Tibial nerve (tissue), 4 donors: ENCODE measurements around the gene PPP1R7.

Source experiments
- EP300 ChIP-seq, 2 donors: sonication (generic); formaldehyde crosslinking; IDR thresholded peaks; one replicate each; pipeline ENCODE4 v1.6.1; 2017; ENCODE audit warnings: antibody characterized with exemption in 2 of 2, mild to moderate bottlenecking in 1 of 2
- TF ChIP-seq, protein P1 (sequence below), 5 experiments: fragments of 200-600 bp in 3 of 5; fragments of 450-650 bp in 2 of 5; sonication (generic) in 3 of 5; IDR thresholded peaks; one replicate each; pipeline ENCODE4 v1.5.1; 2016 to 2019; ENCODE audit warnings: antibody characterized with exemption in 5 of 5, mild to moderate bottlenecking in 3 of 5, moderate library complexity in 2 of 5

DNA sequence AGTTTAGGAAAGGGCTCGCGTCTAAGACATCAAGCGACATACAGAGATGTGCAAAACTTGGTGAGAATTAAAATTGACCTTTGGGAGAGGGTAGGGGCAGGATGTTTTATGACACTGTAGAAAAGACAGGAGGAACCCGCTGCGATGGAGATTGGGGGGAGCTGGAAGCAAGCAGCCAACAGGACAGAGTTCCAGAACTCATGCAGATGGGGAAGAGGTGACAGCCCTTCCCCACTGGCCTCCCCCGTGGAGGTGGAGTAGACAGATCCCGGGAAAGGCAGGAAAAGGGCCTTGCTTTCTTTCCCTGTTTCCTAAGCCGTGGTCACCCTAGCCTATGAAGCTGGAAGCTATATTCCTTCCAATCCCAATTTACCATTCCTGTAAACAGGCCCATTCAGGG is 77.3 kb downstream of the PPP1R7 start:
- TF ChIP-seq, protein P1, sequence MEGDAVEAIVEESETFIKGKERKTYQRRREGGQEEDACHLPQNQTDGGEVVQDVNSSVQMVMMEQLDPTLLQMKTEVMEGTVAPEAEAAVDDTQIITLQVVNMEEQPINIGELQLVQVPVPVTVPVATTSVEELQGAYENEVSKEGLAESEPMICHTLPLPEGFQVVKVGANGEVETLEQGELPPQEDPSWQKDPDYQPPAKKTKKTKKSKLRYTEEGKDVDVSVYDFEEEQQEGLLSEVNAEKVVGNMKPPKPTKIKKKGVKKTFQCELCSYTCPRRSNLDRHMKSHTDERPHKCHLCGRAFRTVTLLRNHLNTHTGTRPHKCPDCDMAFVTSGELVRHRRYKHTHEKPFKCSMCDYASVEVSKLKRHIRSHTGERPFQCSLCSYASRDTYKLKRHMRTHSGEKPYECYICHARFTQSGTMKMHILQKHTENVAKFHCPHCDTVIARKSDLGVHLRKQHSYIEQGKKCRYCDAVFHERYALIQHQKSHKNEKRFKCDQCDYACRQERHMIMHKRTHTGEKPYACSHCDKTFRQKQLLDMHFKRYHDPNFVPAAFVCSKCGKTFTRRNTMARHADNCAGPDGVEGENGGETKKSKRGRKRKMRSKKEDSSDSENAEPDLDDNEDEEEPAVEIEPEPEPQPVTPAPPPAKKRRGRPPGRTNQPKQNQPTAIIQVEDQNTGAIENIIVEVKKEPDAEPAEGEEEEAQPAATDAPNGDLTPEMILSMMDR (IDR thresholded peaks at IDR 0.05): no peak
- TF ChIP-seq EP300 (IDR thresholded peaks at IDR 0.05): no peak
